GM12865 (cell line): ENCODE measurements around the gene MAGEA11.
"Not testable (repeated sequence)": the region's sequence is repeated elsewhere in the genome, so short reads cannot be mapped to it uniquely, and the experiment has no call there.

Experiments
- DNase-seq: peaks from one replicate; pipeline ENCODE4 v3.0.0; 2010; ENCODE audit warnings: low read depth
- H3K4me3 ChIP-seq: 2 replicates; pipeline ENCODE4 v1.5.1; 2011; ENCODE audit warnings: mild to moderate bottlenecking, low read depth, low read length, control low read depth
- TF ChIP-seq, protein P1 (sequence below): IDR thresholded peaks from 2 replicates; pipeline ENCODE4 v1.5.1; 2011; ENCODE audit warnings: low read length, control low read depth, low read depth, inconsistent platforms; ENCODE audit not compliant: insufficient read depth; ENCODE audit errors: missing control alignments

MAGEA11 gene

DNA sequence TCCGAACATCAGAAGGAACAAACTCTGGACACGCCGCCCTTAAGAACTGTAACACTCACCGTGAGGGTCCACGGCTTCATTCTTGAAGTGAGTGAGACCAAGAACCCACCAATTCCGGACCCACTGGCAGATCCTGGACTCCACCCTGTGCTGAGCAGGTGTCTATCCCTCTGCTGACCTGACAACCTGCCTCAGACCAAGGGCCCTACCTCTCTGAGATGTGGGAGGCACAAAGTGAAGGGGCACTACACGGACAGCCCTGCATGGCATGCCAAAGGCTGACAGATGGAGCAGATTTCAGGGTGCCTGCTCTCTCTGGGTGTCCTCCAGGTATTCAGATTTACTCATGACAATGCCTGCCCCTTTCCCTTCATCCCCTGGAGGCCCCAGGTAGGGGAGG lies 48.0 kb downstream of the MAGEA11 start:
- no peak for DNase-seq
- H3K4me3 ChIP-seq, result no peak overlapping the region
- TF ChIP-seq, protein P1, sequence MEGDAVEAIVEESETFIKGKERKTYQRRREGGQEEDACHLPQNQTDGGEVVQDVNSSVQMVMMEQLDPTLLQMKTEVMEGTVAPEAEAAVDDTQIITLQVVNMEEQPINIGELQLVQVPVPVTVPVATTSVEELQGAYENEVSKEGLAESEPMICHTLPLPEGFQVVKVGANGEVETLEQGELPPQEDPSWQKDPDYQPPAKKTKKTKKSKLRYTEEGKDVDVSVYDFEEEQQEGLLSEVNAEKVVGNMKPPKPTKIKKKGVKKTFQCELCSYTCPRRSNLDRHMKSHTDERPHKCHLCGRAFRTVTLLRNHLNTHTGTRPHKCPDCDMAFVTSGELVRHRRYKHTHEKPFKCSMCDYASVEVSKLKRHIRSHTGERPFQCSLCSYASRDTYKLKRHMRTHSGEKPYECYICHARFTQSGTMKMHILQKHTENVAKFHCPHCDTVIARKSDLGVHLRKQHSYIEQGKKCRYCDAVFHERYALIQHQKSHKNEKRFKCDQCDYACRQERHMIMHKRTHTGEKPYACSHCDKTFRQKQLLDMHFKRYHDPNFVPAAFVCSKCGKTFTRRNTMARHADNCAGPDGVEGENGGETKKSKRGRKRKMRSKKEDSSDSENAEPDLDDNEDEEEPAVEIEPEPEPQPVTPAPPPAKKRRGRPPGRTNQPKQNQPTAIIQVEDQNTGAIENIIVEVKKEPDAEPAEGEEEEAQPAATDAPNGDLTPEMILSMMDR, result no peak

GRCh38 chrX:149760965-149761364 lies 49.1 kb downstream of the MAGEA11 start:
- no peak overlapping the region for H3K4me3 ChIP-seq
- TF ChIP-seq, protein P1, result no peak
- no peak for DNase-seq

GRCh38 chrX:149761858-149762674 lies 50.2 kb downstream of the MAGEA11 start:
- H3K4me3 ChIP-seq, DNase-seq: not testable (repeated sequence)

DNA sequence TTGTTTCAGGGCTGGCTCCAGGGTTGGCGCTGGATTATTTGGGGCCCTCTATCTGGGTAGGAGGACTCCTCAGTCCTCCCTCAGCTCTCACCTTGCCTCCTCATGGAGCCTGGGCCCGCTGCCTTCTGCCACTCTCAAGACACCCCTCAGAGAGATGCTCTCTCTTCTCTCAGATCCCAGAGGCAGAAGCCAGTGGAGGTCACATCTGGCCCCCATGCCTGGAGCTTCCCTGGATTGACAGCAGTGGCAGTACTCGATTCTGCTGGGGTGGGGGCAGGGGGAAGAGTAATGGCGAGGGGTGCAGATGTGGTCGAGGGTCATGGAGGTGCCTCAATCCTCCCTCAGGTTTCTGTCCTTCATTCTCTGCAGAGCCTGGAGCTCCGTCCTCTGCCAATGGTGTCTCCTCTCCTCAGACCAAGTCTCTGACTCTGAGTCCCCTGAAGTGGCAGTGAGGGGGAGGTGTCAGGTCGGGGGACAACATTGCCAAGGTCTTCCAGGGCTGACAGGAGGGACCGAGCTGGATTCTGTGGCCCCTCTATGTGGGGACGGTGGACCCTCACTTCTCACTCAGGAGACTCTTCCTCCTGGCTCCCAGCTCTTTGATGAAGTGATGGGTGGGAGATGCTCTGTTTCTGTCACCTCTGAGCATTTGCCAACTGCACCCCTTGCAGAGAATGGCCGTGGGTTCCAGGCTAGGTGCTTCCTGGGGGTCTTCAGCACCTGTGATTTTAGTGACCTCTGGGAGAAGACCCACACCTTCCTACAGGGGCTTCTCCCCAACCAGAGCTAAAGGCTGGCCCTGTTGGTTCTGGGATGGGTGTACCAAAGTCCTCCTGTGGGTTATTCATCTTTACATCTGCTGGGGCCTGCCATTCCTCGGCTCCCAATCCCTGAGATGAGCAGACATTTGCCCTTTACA lies 51.1 kb downstream of the MAGEA11 start:
- no peak for DNase-seq
- H3K4me3 ChIP-seq, result no peak overlapping the region
- TF ChIP-seq, protein P1, result no peak
